ENCODE data around the gene ACOX3. TPM values are rescaled to one million over a fixed set of nuclear protein-coding genes. Genes with fewer than 3 reads are reported as not detected.

The ACOX3 gene
- total RNA-seq, 4 donors from 2014 or later = 18.7 to 104 (median 31.3) TPM

DNA sequence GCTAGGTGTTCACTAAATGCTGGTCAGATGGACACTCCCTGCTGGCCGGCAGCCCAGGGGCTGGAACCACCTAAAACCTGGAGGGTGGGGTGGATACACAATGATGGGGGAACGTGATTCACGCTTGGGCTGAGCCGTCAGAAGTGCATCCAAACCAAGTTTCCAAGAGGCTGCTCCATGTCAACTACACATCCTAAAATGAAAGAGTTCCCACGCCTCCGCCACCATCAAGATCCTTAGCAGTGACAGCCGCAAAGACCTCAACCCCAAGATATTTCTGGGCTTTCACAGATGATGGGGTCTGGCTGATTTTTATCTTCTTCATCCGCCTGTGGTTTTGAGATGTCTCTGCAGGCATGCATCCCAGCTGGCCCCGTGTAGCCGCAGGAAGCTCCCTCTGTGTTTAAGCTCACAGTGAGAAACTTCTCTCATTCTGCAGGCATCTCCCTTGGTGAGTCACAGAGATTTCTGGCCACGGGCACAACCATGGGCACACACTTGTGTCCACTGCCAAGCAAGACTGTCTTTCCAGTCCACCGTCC, 86.5 kb downstream of the ACOX3 start:
- H3K4me3 ChIP-seq = no peak overlapping the region
- peaks cover 8 to 23% (median 9%) of the 10 kb centered on the region in 4 donors for H3K4me1 ChIP-seq
- TF ChIP-seq, protein P1, sequence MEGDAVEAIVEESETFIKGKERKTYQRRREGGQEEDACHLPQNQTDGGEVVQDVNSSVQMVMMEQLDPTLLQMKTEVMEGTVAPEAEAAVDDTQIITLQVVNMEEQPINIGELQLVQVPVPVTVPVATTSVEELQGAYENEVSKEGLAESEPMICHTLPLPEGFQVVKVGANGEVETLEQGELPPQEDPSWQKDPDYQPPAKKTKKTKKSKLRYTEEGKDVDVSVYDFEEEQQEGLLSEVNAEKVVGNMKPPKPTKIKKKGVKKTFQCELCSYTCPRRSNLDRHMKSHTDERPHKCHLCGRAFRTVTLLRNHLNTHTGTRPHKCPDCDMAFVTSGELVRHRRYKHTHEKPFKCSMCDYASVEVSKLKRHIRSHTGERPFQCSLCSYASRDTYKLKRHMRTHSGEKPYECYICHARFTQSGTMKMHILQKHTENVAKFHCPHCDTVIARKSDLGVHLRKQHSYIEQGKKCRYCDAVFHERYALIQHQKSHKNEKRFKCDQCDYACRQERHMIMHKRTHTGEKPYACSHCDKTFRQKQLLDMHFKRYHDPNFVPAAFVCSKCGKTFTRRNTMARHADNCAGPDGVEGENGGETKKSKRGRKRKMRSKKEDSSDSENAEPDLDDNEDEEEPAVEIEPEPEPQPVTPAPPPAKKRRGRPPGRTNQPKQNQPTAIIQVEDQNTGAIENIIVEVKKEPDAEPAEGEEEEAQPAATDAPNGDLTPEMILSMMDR (IDR thresholded peaks at IDR 0.05) = no peak
- H3K27me3 ChIP-seq = no peaks in the 10 kb centered on the region
- intact Hi-C loops (cut with DNase I; ENCODE audit: low total_unique reads) (no loop called here), in situ Hi-C loops (cut with MboI; ENCODE audit: low pct_ligation_motif_present in 1 of 4, low pct_unique_long_range_greater_than_20kb in 1 of 4, low sequenced_read_pairs in 3 of 4) (no loop called here)
- H3K9me3 ChIP-seq = no peaks in the 10 kb centered on the region
- no peak overlapping the region for H3K27ac ChIP-seq
- WGBS, 2 donors (ENCODE audit: low coverage in 1 of 2) = 73 to 80% methylated on average over 1 to 12 of the region's 12 CpGs
- peak; percentile 5 for DNase-seq
- no peaks in the 10 kb centered on the region for H3K36me3 ChIP-seq

DNA sequence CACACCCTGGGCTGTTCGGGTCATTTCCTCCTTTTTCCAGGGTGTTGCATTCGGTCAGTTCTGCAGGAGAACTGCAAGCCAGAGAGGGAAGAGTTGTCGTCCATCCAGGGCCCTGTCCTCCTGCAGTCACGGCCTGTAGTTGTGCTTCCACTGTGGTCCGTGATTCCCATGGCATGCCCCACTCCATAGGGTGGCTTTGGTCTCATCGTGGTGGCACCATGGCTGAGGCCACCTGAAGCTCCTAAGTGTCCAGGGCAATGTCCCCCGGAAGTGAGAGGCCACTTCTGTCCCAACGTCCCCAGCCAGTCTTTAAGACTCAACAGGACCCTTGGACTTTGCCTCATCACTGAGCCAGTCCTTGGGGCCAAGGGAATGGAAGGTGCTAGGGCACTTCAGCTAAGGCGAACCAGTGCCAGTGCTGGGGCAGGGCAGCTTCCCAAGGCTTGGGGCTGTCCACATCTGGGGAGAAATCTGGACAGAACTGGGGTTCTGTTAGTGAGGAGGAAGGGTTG, 87.3 kb downstream of the ACOX3 start:
- TF ChIP-seq EP300 (IDR thresholded peaks at IDR 0.05; ENCODE audit: low read depth) = no peak
- no peak for TF ChIP-seq POLR2AphosphoS5 (IDR thresholded peaks at IDR 0.05)
- no peak for TF ChIP-seq POLR2A (IDR thresholded peaks at IDR 0.05)
- TF ChIP-seq, protein P1 (IDR thresholded peaks at IDR 0.05) = no peak

DNA sequence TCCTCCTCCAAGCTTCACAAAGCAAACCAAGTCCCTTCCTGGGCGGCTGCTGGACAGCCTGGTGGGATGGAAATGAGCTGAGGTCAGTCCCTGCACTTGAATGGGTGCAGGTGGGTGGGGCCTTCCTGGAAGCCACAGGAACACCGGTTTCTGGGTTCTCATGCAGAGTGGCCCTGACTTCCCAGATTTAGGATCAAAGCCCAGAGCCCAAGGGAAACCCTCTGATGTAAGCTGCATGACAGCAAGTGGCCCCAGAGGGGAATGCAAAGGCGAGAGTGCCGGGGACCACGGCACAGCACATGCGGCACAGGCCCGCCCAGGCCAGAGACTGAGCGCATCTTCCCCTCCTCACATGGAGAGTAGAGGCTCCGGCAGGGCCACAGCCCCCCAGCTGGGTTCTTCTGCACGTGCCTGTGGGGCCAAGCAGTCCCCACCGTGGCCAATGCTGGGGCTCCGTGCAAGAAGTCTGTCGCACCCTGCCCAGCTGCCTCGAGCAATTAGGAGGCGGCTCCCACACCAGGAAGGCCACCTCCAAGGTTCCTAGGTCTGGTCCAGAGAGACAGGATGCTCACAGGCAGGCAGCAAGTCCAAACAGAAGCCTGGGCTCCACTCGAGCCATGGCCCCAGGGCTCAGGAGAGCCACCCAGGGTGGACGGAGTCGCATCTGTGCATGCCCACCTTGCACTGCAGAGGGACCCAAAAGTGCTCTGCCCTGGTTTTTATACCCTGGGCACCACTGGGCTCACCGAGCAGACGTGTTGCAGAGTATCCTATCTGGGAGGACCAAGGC, 88.0 kb downstream of the ACOX3 start:
- peak; percentile 4 for DNase-seq

More for the DNA sequence above, 87.3 kb downstream of the ACOX3 start:
- no peaks in the 10 kb centered on the region for H3K36me3 ChIP-seq
- no peaks in the 10 kb centered on the region for H3K9me3 ChIP-seq
- no peak for DNase-seq
- in situ Hi-C loops (cut with MboI; ENCODE audit: low pct_ligation_motif_present in 1 of 4, low pct_unique_long_range_greater_than_20kb in 1 of 4, low sequenced_read_pairs in 3 of 4) (no loop called here), intact Hi-C loops (cut with DNase I; ENCODE audit: low total_unique reads) (no loop called here)
- H3K4me1 ChIP-seq = peaks cover 8 to 23% (median 9%) of the 10 kb centered on the region in 4 donors
- no peak overlapping the region for H3K4me3 ChIP-seq
- H3K27ac ChIP-seq = no peak overlapping the region
- 83% methylated on average over 9 of the region's 9 CpGs; no CpG with 5 or more reads in 1 of the 2 donors for WGBS, 2 donors (ENCODE audit: low coverage in 1 of 2)
- no peaks in the 10 kb centered on the region for H3K27me3 ChIP-seq

DNA sequence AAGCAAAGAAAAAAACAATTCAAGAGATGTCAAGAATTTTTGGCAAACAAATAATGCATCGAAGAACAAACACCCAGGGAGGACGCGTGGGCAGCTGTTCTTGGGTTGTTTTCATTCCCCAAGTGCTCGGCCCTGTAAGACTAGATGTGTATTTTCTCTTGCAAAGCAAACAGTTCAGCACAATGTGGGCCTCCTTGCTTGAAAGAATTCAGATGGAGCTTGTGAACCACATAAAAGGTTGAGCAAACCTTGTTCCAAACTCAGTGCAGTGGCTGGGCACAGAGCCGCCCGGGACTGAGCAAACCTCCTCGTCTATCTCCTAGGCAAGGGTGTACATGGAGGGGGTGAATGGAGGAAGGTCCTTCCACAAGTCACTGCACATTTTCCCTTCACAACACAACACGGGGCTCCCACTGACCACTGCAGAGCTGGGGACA, 88.6 kb downstream of the ACOX3 start:
- peaks cover 8 to 23% (median 9%) of the 10 kb centered on the region in 4 donors for H3K4me1 ChIP-seq
- TF ChIP-seq, protein P1 (IDR thresholded peaks at IDR 0.05) = no peak
- TF ChIP-seq POLR2AphosphoS5 (IDR thresholded peaks at IDR 0.05) = no peak
- H3K27ac ChIP-seq = peak overlapping the region in 1 of 4 donors; percentile 34
- DNase-seq = no peak
- H3K4me3 ChIP-seq = no peak overlapping the region
- in situ Hi-C loops (cut with MboI; ENCODE audit: low pct_ligation_motif_present in 1 of 4, low pct_unique_long_range_greater_than_20kb in 1 of 4, low sequenced_read_pairs in 3 of 4) (no loop called here), intact Hi-C loops (cut with DNase I; ENCODE audit: low total_unique reads) (no loop called here)
- WGBS, 2 donors (ENCODE audit: low coverage in 1 of 2) = 47 to 57% methylated on average over 4 to 8 of the region's 8 CpGs
- H3K9me3 ChIP-seq = no peaks in the 10 kb centered on the region
- H3K36me3 ChIP-seq = no peaks in the 10 kb centered on the region
- H3K27me3 ChIP-seq = no peaks in the 10 kb centered on the region

More for the DNA sequence above, 88.0 kb downstream of the ACOX3 start:
- peaks cover 8 to 23% (median 9%) of the 10 kb centered on the region in 4 donors for H3K4me1 ChIP-seq
- H3K27ac ChIP-seq = peak overlapping the region in 1 of 4 donors; percentile 34
- 83% methylated on average over 20 of the region's 20 CpGs; no CpG with 5 or more reads in 1 of the 2 donors for WGBS, 2 donors (ENCODE audit: low coverage in 1 of 2)
- H3K27me3 ChIP-seq = no peaks in the 10 kb centered on the region
- H3K36me3 ChIP-seq = no peaks in the 10 kb centered on the region
- no peak overlapping the region for H3K4me3 ChIP-seq
- in situ Hi-C loops (cut with MboI; ENCODE audit: low pct_ligation_motif_present in 1 of 4, low pct_unique_long_range_greater_than_20kb in 1 of 4, low sequenced_read_pairs in 3 of 4) = no loop called here
- intact Hi-C loops (cut with DNase I; ENCODE audit: low total_unique reads) = no loop called here
- TF ChIP-seq, protein P1 (IDR thresholded peaks at IDR 0.05) = no peak
- TF ChIP-seq POLR2AphosphoS5 (IDR thresholded peaks at IDR 0.05) = no peak
- no peaks in the 10 kb centered on the region for H3K9me3 ChIP-seq
